ENCODE data around the gene LCNL1. TPM values are rescaled to one million over a fixed set of nuclear protein-coding genes. Genes with fewer than 3 reads are reported as not detected.

LCNL1 gene
- total RNA-seq, 1 experiment from 2014 or later: not detected

DNA sequence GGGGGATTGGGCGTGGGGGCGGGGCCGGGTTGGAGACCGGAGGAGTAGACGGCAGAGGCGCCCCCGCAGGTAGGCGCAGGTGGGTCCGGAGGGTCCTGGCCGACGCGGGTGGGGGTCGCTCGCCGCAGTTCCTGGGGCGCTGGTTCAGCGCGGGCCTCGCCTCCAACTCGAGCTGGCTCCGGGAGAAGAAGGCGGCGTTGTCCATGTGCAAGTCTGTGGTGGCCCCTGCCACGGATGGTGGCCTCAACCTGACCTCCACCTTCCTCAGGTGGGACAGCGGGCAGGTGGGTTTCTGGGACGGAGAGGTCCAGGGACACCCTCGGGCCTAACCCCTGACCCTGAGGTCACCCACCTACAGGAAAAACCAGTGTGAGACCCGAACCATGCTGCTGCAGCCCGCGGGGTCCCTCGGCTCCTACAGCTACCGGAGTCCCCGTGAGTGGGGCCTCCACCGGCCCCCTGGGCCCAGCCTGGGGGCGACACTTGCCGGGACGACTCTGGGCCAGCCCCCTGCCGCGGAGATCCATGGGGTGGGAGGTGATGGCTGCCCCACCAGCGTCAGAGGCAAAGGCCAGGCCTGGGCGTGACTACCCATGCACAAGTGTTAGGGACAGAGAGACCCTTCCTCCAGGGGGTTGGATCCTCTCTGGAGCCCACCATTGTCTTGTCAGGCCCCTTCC is 3.8 kb upstream of the LCNL1 start:
- intact Hi-C loops (cut with micrococcal nuclease): no loop called here
- no peaks in the 10 kb centered on the region for H3K27me3 Mint-ChIP-seq (ENCODE audit: insufficient read depth, unreplicated experiment)
- ChIA-PET CTCF (no interaction called here), POLR2A (no interaction called here)
- H3K27ac Mint-ChIP-seq (ENCODE audit: low read depth, unreplicated experiment): no peak overlapping the region
- no peaks in the 10 kb centered on the region for H3K9me3 Mint-ChIP-seq (ENCODE audit: unreplicated experiment)
- no TSS peak for BruUV-seq (replicated peaks)
- TF ChIP-seq CTCF (IDR thresholded peaks at IDR 0.05; ENCODE audit: unreplicated experiment): no peak
- DNase-seq (ENCODE audit: unreplicated experiment): no peak
- no peak overlapping the region for H3K4me3 Mint-ChIP-seq (ENCODE audit: unreplicated experiment)
- H3K36me3 Mint-ChIP-seq (ENCODE audit: insufficient read depth, unreplicated experiment): no peaks in the 10 kb centered on the region
- peaks cover 7% of the 10 kb centered on the region for H3K4me1 Mint-ChIP-seq (ENCODE audit: insufficient read depth, unreplicated experiment)

DNA sequence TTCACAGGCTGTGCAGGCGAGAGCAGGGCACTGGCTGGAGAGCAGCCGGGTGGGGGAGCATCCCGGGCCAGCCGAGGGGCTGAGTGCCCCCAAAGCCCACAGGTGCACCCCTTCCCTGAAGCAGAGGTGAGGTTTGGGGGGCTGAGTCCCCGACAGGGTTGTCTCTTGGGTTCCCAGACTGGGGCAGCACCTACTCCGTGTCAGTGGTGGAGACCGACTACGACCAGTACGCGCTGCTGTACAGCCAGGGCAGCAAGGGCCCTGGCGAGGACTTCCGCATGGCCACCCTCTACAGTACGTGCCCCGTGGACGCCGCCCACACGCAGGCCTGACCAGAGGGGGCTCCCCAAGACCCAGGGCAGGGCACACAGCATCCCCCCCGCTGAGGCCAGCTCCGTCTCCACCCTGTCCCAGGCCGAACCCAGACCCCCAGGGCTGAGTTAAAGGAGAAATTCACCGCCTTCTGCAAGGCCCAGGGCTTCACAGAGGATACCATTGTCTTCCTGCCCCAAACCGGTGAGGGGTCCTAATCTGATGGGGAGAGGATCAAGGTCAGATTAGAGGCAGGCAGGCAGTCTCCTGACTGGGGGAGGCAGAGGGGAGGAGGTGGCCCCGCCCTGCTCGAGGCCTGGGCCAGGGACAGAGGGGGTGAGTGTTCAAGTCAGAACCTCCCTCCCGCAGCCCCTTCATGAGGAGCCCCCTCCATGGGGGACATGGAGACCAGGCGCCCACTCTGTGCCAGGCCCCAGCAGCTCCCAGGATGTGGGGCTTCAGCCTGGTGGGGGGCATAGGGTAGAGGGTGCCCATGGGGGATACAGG is 2.8 kb upstream of the LCNL1 start:
- Mint-ChIP-seq H3K9me3 (ENCODE audit: unreplicated experiment) (no peaks in the 10 kb centered on the region), H3K4me3 (ENCODE audit: unreplicated experiment) (no peak overlapping the region), H3K27ac (ENCODE audit: low read depth, unreplicated experiment) (no peak overlapping the region), H3K36me3 (ENCODE audit: insufficient read depth, unreplicated experiment) (no peaks in the 10 kb centered on the region), H3K4me1 (ENCODE audit: insufficient read depth, unreplicated experiment) (peaks cover 7% of the 10 kb centered on the region), H3K27me3 (ENCODE audit: insufficient read depth, unreplicated experiment) (no peaks in the 10 kb centered on the region)
- BruUV-seq (replicated peaks): no TSS peak
- no peak for TF ChIP-seq CTCF (IDR thresholded peaks at IDR 0.05; ENCODE audit: unreplicated experiment)
- ChIA-PET POLR2A (interaction anchor here (1.2 kb wide), 1 partner anchor 12 kb away, joined by 3 read pairs; the partner anchor contains the start of gene PAXX), CTCF (no interaction called here)
- no peak for DNase-seq (ENCODE audit: unreplicated experiment)
- intact Hi-C loops (cut with micrococcal nuclease): no loop called here

GRCh38 chr9:136980669-136981478 is 1.9 kb upstream of the LCNL1 start:
- H3K4me3 Mint-ChIP-seq (ENCODE audit: unreplicated experiment): no peak overlapping the region
- intact Hi-C loops (cut with micrococcal nuclease): no loop called here
- no peaks in the 10 kb centered on the region for H3K4me1 Mint-ChIP-seq (ENCODE audit: insufficient read depth, unreplicated experiment)
- H3K27me3 Mint-ChIP-seq (ENCODE audit: insufficient read depth, unreplicated experiment): no peaks in the 10 kb centered on the region
- H3K9me3 Mint-ChIP-seq (ENCODE audit: unreplicated experiment): no peaks in the 10 kb centered on the region
- no peak overlapping the region for H3K27ac Mint-ChIP-seq (ENCODE audit: low read depth, unreplicated experiment)
- ChIA-PET CTCF (interaction anchor here (0.6 kb wide), 1 partner anchor 122 kb away, joined by 3 read pairs; no protein-coding TSS in a partner anchor), POLR2A (interaction anchor here (0.6 to 1.2 kb wide), 2 partner anchors 11 to 44 kb away, joined by 3 to 4 read pairs; partner anchors contain the start of gene PAXX)
- no peak for DNase-seq (ENCODE audit: unreplicated experiment)
- BruUV-seq (replicated peaks): no TSS peak
- H3K36me3 Mint-ChIP-seq (ENCODE audit: insufficient read depth, unreplicated experiment): no peaks in the 10 kb centered on the region
- no peak for TF ChIP-seq CTCF (IDR thresholded peaks at IDR 0.05; ENCODE audit: unreplicated experiment)
